HFF-Myc (cell line): Measurements from ENCODE around the gene SUPT5H.

Experiments used
- DNase-seq: peaks from one replicate; pipeline ENCODE4 v3.0.0-alpha.2; 2011; ENCODE audit warnings: low read depth; ENCODE audit errors: extremely low read depth
- H3K4me3 ChIP-seq: replicated peaks from 2 replicates; pipeline ENCODE4 v1.5.1; 2011; ENCODE audit warnings: low read depth, mild to moderate bottlenecking, control low read depth, low read length
- TF ChIP-seq, protein P1 (sequence below): IDR thresholded peaks from 2 replicates; pipeline ENCODE4 v1.5.1; 2012; ENCODE audit warnings: mild to moderate bottlenecking, low read depth, low read length, control low read depth; ENCODE audit errors: missing control alignments

Gene SUPT5H

DNA sequence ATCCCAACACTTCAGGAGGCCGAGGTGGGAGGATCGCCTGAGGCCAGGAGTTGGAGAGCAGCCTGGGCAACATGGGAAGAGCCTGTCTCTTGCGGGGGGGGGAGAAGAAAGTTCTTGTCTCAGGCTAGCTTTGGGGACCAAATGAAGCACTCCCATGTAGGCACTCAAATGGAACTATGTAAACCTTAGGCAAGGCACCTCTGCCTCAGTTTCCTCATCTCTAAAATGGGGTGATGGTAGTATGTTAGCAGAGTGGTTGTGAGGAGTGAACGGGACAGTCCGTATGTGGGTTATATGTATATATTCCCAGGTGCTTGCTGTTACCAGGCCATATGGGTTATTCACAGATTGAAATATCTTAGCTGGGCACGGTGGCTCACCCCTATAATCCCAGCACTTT is 46.8 kb downstream of the SUPT5H start:
- TF ChIP-seq, protein P1, sequence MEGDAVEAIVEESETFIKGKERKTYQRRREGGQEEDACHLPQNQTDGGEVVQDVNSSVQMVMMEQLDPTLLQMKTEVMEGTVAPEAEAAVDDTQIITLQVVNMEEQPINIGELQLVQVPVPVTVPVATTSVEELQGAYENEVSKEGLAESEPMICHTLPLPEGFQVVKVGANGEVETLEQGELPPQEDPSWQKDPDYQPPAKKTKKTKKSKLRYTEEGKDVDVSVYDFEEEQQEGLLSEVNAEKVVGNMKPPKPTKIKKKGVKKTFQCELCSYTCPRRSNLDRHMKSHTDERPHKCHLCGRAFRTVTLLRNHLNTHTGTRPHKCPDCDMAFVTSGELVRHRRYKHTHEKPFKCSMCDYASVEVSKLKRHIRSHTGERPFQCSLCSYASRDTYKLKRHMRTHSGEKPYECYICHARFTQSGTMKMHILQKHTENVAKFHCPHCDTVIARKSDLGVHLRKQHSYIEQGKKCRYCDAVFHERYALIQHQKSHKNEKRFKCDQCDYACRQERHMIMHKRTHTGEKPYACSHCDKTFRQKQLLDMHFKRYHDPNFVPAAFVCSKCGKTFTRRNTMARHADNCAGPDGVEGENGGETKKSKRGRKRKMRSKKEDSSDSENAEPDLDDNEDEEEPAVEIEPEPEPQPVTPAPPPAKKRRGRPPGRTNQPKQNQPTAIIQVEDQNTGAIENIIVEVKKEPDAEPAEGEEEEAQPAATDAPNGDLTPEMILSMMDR: no peak
- no peak overlapping the region for H3K4me3 ChIP-seq
- no peak for DNase-seq

GRCh38 chr19:39492788-39493187 is 47.4 kb downstream of the SUPT5H start:
- no peak for DNase-seq
- TF ChIP-seq, protein P1: no peak
- no peak overlapping the region for H3K4me3 ChIP-seq

DNA sequence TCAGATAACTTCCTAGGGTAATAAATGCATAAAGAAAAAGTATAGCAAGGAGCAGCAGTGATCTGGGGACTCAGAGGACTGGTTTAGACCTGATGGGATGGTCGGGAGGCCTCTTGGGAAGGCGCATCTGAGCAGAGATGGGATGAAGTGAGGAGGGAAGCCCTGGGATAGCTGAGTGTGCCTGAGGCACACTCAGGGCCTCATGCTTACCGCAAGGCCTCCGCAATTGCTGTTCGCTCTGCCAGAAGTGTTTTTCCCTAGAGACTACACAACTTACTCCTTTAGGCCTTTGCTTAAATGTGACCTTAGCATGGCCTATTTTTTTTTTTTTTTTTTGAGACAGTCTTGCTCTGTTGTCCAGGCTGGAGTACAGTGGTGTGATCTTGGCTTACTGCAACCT is 49.3 kb downstream of the SUPT5H start:
- no peak for DNase-seq
- no peak overlapping the region for H3K4me3 ChIP-seq
- TF ChIP-seq, protein P1: no peak

DNA sequence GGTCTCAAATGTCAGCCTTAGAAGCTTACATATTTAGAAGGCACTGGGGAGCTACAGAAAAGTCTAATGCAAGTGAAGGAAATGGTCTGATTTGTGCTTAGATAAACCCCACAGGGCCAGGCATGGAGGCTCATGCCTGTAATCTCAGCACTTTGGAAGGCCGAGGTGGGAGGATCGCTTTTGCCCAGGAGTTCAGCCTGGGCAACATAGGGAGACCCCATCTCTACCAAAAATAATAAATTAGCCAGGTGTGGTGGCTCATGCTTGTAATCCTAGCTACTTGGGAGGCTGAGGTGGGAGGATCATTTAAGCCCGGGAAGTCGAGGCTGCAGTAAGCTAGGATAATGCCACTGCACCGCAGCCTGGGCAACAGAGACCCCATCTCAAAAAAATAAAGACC is 50.7 kb downstream of the SUPT5H start:
- TF ChIP-seq, protein P1: no peak
- no peak overlapping the region for H3K4me3 ChIP-seq
- no peak for DNase-seq

DNA sequence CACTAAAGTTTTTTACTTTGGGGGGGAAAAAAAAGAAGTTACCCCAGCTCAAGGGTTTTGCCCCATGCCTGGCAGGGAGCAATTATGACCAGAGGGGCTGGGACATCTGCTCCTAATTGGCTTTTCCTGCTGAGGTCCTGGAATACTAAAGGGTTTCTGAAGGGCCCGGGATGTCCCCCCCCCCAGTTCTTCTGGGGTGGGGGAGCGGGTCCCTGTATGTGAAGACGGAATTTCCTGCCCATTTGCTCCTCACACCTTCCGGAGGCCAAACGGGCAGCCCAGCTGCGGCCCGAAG is 52.3 kb downstream of the SUPT5H start:
- DNase-seq: no peak
- TF ChIP-seq, protein P1: no peak
- H3K4me3 ChIP-seq: peak overlapping the region; percentile 25

DNA sequence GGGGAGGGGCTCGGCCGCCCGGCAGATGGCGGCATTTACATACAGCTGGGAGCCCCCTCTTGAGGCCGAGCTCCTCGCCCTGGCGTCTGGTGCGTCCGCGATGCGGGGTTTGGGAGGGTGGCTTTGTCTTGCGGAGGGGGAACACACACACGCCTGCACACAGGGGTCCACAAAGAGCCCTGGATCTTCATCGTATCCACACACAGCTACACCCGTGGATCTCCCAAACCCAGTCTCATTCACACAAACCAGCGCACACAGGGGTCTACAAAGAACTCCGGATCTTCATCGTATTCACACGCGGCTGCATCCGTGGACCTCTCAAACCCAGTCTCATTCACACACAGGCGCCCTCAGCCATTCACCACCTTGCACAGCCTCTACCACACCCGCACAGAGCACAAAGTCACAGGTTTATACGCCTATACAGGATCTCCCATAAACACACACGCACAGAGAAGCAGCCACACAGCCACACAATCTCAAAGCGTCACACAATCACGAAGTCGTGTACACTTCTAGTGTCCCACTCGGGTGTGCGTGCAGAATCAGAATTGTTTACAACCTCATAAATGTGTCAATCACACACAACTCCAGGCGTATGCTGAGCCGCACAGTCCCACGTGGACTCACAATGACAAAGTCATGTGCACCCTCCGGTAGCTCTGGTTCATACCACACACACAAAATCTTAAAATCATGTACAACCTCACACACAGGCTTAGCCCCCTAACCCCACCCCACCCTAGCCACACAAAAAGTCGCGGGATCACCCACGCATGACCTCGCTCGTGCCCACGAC is 52.8 kb downstream of the SUPT5H start:
- peak overlapping the region; percentile 25 for H3K4me3 ChIP-seq
- TF ChIP-seq, protein P1: peak; percentile 28
- no peak for DNase-seq
